ENCODE results near the gene L3MBTL4.

DNA sequence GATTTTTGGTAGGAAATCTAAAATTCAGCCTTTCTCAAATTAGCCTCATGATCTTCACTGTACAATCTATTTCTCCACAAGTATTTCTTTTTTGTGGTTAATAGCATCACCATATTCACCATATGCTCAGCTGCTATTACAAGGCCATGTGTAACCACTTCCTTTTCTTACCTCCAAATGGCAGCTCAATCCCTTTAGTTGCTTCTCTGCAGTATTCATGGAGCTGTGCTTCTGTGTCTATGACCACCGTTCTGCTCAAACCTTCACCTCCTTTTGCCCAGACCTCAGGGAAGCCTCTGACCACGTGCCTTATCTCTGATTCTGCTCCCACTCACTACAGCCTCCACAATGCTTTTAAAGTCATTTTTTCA lies 392.7 kb downstream of the L3MBTL4 start:
- TF ChIP-seq POLR2A (IDR thresholded peaks at IDR 0.05), result no peak
- TF ChIP-seq CTCF (IDR thresholded peaks at IDR 0.05), result no peak

All from adrenal gland (tissue), 5 donors.